GM12801 (cell line): Measurements from ENCODE around the gene FUT1.

ENCODE experiments used
- TF ChIP-seq, protein P1 (sequence below): IDR thresholded peaks from one replicate; pipeline ENCODE4 v1.5.1; 2011; ENCODE audit warnings: control low read depth; ENCODE audit not compliant: insufficient read length; ENCODE audit errors: extremely low read depth

Gene FUT1

DNA sequence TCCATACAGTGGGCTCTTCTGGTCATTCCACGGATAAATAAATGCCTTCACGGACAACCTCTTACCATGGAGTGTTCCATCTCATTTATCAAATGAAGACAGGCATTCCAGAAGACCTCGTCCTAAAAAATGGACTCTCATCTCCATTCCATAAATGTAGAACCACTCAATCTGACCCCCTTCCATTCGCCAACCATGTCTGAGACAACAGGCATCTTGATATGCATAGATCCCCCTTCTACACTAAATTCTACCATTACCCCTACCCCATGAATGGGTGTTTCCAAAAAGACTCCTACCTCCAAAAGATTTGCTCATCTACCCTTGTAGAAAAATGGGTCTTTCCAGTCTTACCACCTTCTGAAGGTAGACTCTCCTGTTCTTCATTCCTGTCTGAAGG lies 21.0 kb downstream of the FUT1 start:
- TF ChIP-seq, protein P1, sequence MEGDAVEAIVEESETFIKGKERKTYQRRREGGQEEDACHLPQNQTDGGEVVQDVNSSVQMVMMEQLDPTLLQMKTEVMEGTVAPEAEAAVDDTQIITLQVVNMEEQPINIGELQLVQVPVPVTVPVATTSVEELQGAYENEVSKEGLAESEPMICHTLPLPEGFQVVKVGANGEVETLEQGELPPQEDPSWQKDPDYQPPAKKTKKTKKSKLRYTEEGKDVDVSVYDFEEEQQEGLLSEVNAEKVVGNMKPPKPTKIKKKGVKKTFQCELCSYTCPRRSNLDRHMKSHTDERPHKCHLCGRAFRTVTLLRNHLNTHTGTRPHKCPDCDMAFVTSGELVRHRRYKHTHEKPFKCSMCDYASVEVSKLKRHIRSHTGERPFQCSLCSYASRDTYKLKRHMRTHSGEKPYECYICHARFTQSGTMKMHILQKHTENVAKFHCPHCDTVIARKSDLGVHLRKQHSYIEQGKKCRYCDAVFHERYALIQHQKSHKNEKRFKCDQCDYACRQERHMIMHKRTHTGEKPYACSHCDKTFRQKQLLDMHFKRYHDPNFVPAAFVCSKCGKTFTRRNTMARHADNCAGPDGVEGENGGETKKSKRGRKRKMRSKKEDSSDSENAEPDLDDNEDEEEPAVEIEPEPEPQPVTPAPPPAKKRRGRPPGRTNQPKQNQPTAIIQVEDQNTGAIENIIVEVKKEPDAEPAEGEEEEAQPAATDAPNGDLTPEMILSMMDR: no peak

DNA sequence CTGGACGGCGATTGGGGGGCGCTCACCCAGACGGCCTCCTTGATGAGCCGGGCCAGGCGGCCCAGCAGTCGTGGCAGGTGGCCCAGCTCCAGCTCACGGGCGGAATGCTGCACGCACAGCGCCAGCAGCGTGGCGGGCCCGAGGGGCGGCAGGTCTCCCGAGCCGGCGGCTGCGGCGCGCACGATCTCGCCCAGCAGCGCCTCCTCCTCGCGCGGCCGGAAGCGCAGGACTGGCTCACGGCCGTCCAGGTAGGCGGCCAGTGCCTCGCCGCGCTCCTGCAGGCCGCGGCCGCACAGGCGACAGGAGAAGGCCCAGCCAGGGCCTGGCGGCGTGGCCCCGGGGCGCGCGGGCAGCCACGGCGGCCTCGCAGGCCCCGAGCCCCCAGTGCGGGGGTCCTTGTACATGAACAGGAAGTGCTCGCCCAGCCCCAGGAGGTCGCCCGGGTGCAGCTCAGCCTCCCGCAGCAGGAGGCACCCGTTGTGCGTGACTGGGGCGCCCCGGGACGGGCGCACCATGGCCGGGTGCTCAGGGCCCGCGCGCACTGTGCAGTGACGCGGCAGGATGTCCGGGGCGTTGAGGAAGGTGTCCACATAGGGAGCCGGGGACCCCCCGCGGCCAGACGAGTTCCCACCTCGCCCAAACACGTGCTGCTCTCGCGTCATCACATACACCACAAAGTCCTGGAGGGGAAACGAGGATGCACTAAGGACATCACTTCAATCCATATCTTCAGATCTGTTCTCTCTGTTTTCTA lies 23.4 kb downstream of the FUT1 start:
- TF ChIP-seq, protein P1: no peak

DNA sequence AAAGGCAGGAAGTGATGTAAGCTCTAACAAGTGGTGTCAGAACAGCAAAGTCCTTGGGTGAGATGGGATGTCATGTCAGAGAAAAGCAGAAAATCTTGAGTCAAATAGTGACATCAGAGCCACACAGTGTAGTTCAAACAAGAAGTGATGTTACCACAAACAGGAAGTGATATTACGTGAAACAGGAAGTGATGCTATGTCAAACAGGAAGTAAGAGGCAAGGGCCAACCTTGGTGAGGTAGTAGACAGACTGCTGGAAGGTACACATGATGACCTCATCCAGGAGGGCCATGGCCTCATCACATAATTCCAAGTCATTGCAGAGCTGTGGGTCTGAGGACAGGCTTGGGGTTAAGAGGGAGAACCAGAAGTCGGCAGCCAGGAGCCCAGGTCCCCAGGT lies 25.9 kb downstream of the FUT1 start:
- TF ChIP-seq, protein P1: no peak

DNA sequence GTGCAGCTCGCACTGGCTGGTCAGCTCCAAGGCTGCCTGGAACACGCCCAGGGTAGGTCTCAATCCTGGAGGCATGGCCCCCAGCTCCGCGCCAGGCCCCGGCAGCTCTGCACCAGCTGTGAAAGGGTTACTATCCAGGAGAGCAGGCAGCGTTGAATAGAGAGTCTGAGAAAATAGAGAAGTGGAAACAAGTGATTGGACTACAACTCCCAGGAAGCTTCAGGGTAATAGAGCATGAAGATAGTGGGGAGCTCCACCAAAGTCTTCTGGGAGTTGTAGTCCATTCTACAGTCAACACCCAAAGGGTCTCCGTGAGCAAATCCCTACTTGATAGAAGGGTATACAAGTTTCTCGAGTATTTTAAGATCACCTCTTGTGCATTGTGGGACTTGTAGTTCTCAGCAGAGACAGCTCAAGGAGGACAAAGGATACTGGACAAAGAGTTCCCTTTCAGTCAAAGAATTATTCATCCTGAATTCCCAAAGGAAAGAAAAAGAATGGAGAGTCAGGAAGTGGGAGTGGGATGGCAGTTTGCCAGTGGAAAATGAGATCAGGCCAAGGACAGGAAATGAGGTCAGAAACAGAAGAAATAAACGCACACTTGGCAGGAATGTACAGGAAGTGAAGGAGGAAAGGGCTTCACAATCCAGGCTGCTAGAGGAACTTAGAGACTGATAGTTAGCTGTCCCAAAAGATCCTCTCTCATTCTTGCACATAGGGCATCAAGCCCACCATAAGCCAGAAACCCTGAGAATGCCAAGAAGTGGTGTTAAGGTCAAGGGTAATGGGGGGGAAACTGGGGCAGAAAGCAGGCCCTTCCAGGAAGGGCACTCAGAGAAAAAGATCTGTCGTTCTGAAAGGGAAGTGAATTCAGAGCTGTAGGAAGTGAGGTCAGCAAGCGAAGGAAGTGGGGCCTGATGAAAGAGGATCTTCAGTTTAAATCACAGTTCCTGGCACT lies 27.4 kb downstream of the FUT1 start:
- TF ChIP-seq, protein P1: no peak

DNA sequence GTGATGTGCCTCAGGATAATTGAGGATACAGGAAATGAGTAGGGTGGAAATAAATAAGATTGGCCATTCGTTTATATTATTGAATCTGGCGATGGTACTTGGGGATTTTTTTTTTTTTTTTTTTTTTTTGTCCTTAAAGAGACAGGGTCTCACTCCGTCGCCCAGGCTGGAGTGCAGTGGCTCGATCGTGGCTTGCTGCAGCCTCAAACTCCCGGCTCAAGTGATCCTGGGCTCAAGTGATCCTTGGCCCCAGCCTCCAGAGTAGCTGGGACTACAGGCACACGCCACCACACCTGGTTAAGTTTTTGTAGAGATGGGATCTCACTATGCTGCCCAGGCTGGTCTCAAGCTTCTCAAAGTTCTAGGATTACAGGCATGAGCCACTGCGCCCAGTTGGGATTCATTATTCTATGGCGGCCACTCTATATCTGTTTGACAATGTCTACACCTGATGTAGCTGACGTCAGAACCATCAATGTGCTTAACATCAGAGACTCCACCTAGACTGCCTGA lies 30.2 kb downstream of the FUT1 start:
- TF ChIP-seq, protein P1: no peak

DNA sequence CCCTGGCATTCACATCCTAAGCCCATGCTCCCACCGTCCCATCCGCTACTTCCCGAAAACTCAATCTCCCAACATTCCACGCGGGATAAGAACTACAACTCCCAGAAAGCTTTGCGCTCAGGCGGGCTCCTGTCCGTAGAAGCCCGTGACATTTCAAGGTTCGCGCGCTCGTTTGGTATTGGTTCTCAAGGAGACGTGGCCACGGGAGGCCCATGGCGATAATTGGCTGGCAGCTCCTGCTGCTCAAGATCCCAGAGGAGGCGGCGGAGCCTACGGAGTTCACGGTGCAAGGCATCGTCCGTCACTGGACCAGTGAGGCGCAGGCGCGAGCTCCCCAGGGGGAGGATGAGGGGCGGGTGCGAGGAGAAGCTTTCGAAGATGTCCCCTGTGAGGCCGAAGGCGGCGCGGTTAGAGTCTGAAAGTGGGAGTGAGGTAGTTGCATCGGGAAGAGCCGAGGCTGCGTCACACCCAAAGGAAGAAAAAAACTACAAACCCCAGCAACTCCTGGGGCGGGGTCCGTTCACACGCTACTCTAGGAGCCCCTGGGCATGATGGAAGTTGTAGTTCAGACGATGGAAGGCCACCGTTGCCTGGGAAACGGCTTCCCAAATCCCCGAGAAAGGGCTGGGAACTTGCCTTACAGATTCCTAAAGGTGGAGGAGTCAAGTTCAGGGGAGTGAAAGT lies 31.7 kb downstream of the FUT1 start:
- TF ChIP-seq, protein P1: no peak

DNA sequence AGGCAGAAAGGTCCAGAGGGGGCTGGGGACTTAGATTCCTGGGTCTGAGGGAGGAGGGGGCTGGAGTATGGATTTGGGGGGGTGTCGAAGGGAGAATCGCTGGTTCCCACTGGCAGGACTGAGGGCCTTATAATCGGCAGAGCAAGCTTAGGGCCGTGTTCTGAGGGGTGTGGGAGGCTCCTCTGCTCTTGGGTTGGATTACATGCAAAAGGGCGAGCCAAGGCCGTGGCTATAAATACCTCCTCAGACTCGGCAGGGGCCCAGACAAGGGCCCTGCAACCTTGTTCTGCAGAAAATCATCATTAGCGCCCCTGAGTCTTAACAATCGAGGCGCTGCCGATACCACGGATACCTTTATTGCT lies 32.2 kb downstream of the FUT1 start:
- TF ChIP-seq, protein P1: no peak
